Measurements from ENCODE around the gene PSME2. TPM values are rescaled to one million over a fixed set of nuclear protein-coding genes. Genes with fewer than 3 reads are reported as not detected.
A peak's percentile ranks its signal among the peaks of the same experiment; 100 is the strongest.

PSME2 gene
- total RNA-seq, 1 donor from 2014 or later, result 138 TPM

DNA sequence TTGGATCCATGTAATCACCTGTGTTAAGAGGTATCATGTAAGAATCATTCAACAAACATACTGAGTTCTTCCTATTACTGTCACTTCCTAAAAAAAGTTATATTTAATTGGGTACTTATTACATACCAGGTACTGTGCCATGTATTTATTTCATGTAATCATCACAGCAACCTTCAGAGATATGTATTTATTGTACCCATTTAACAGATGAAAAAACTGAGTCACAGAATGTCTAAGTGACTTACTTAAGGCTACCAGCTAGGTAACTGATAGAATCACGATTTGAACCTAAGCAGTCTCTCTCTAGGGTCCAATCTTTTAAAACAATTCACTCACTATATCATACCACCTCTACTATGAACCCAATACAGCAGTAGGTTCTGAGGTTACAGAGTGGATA is 2.0 kb downstream of the PSME2 start:
- Histone ChIP-seq H3K27me3 (no peaks in the 10 kb centered on the region), H3K36me3 (peaks cover 23% of the 10 kb centered on the region), H3K4me3 (no peak overlapping the region), H3K4me1 (peaks cover 34% of the 10 kb centered on the region), H3K9me3 (no peaks in the 10 kb centered on the region), H3K27ac (no peak overlapping the region)
- intact Hi-C loops (cut with DNase I), result no loop called here
- DNase-seq (no peak), ATAC-seq (no peak)
- TF ChIP-seq, protein P1, sequence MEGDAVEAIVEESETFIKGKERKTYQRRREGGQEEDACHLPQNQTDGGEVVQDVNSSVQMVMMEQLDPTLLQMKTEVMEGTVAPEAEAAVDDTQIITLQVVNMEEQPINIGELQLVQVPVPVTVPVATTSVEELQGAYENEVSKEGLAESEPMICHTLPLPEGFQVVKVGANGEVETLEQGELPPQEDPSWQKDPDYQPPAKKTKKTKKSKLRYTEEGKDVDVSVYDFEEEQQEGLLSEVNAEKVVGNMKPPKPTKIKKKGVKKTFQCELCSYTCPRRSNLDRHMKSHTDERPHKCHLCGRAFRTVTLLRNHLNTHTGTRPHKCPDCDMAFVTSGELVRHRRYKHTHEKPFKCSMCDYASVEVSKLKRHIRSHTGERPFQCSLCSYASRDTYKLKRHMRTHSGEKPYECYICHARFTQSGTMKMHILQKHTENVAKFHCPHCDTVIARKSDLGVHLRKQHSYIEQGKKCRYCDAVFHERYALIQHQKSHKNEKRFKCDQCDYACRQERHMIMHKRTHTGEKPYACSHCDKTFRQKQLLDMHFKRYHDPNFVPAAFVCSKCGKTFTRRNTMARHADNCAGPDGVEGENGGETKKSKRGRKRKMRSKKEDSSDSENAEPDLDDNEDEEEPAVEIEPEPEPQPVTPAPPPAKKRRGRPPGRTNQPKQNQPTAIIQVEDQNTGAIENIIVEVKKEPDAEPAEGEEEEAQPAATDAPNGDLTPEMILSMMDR (IDR thresholded peaks at IDR 0.05), result no peak

DNA sequence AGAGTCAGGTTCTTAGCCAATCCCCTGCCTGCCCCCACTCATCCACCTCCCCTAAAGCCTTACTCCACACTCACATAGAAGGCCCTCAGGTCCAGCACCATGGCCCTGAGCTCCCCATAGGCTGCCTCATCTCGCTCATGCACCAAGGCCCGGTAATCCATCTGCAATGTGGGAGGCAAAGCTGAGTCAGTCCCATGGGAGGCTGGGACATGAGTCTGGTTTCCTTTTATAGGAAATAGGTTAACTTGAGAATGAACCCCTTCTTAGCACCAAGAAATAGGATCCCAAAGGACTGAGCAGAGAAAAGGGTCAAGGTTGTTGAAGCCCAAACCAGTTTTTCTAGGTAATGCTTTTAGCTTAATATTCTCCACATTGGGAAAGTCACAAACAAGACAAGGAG is 2.9 kb downstream of the PSME2 start:
- no peak overlapping the region for H3K4me3 ChIP-seq
- no peak overlapping the region for H3K27ac ChIP-seq
- H3K36me3 ChIP-seq, result peaks cover 23% of the 10 kb centered on the region
- intact Hi-C loops (cut with DNase I), result no loop called here
- ATAC-seq, result no peak
- H3K9me3 ChIP-seq, result no peaks in the 10 kb centered on the region
- H3K27me3 ChIP-seq, result no peaks in the 10 kb centered on the region
- DNase-seq, result no peak
- TF ChIP-seq, protein P1 (IDR thresholded peaks at IDR 0.05), result no peak
- H3K4me1 ChIP-seq, result peaks cover 33% of the 10 kb centered on the region

GRCh38 chr14:24141097-24141880 is 5.1 kb downstream of the PSME2 start, which contains the start of gene EMC9:
EMC9 (minus strand) TSS chr14:24141591; CDS start chr14:24141304, 287 bp downstream.
- Histone ChIP-seq H3K27ac (peak within 1 kb of the TSS; percentile 86), H3K9me3 (no peaks in the 10 kb centered on the region), H3K4me1 (peaks cover 42% of the 10 kb centered on the region), H3K27me3 (no peaks in the 10 kb centered on the region), H3K36me3 (peaks cover 36% of the 10 kb centered on the region), H3K4me3 (peak within 1 kb of the TSS; percentile 77)
- TF ChIP-seq, protein P1 (IDR thresholded peaks at IDR 0.05), result peak; percentile 46
- intact Hi-C loops (cut with DNase I), result no loop called here
- ATAC-seq, result peak; percentile 95
- peak; percentile 100 for DNase-seq

DNA sequence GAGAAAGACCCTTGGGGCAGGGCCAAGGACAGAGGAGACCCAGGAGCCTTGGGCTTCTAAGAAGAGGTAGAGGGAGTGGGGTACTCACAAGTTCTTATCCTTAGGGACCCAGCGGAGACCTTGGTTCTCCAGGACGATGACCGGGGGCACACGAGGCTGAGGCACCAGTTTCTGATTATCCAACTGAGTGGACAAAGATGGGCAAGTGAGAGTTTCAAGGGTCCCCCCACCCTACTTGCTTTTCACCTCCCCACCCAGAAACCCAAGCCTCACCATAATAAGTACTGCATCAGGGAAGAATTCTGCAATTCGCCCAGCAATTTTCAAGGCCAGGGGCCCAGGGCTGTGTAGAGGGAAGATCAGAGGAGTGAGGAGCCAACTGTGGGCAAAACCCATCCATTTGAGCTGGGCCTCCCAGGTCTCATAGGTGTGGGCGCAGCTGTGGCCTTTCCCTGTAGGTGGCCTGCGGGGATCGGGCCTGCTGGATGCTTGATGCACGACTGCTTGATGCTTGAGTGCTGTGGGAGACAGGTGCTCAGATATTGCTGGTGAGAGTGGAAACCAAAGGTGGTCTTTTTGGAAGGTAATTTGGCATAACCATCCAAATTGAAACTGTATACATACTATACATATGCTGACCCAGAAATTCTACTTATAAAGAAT is 7.0 kb downstream of the PSME2 start:
- Histone ChIP-seq H3K27me3 (no peaks in the 10 kb centered on the region), H3K4me3 (peak overlapping the region; percentile 77), H3K36me3 (peaks cover 36% of the 10 kb centered on the region), H3K27ac (no peak overlapping the region), H3K4me1 (peaks cover 34% of the 10 kb centered on the region), H3K9me3 (no peaks in the 10 kb centered on the region)
- TF ChIP-seq, protein P1 (IDR thresholded peaks at IDR 0.05), result no peak
- DNase-seq, result no peak
- intact Hi-C loops (cut with DNase I), result no loop called here
- ATAC-seq, result no peak

- Histone ChIP-seq H3K27me3 (no peaks in the 10 kb centered on the region), H3K9me3 (no peaks in the 10 kb centered on the region), H3K27ac (no peak overlapping the region), H3K4me3 (no peak overlapping the region), H3K4me1 (peaks cover 34% of the 10 kb centered on the region), H3K36me3 (peaks cover 28% of the 10 kb centered on the region)
- intact Hi-C loops (cut with DNase I), result no loop called here
- no peak for ATAC-seq
- DNase-seq, result no peak
- TF ChIP-seq, protein P1 (IDR thresholded peaks at IDR 0.05), result no peak
Observed at GRCh38 chr14:24138396-24139271, 7.8 kb downstream of the PSME2 start.
